HepG2 (cell line): ENCODE data around the gene COA5. TPM values are rescaled to one million over a fixed set of nuclear protein-coding genes. Genes with fewer than 3 reads are reported as not detected.
A peak's percentile ranks its signal among the peaks of the same experiment; 100 is the strongest.

Experiments
- ATF7 ChIP-seq, 2 experiments: fragments of 450-650 bp in 1 of 2; sonication (generic) in 1 of 2; formaldehyde crosslinking in 1 of 2; IDR thresholded peaks; 2 replicates each; pipeline versions ENCODE4 v1.4.0 to v1.6.1; 2016 to 2020; ENCODE audit warnings: antibody characterized with exemption in 1 of 2, mild to moderate bottlenecking in 1 of 2, missing genetic modification reagents in 1 of 2
- E2F5 ChIP-seq: sonication (generic); formaldehyde crosslinking; conservative IDR thresholded peaks from 2 replicates; pipeline ENCODE4 v1.4.0; 2020; ENCODE audit warnings: missing genetic modification reagents
- FOXA3 ChIP-seq: IDR thresholded peaks from 2 replicates; pipeline ENCODE4 v1.6.1; 2016; ENCODE audit warnings: missing genetic modification reagents, missing compliant biosample characterization
- HNRNPK ChIP-seq: fragments of 200-400 bp; formaldehyde crosslinking; IDR thresholded peaks from 2 replicates; pipeline ENCODE4 v1.6.1; 2018; ENCODE audit warnings: low read length, low read depth, moderate library complexity, mild to moderate bottlenecking; ENCODE audit not compliant: poor library complexity, severe bottlenecking
- NCOA2 ChIP-seq: sonication (generic); formaldehyde crosslinking; IDR thresholded peaks from 2 replicates; pipeline ENCODE4 v1.8.0; 2022; ENCODE audit warnings: inconsistent platforms
- NFIB ChIP-seq: sonication (generic); formaldehyde crosslinking; IDR thresholded peaks from 2 replicates; pipeline ENCODE4 v1.9.0; 2021; ENCODE audit warnings: missing genetic modification reagents, mild to moderate bottlenecking, borderline replicate concordance
- NPAS2 ChIP-seq: sonication (generic); formaldehyde crosslinking; IDR thresholded peaks from 2 replicates; pipeline ENCODE4 v1.8.0; 2022; ENCODE audit warnings: mild to moderate bottlenecking, missing genetic modification reagents, borderline replicate concordance
- NR0B2 ChIP-seq: sonication (generic); formaldehyde crosslinking; IDR thresholded peaks from 2 replicates; pipeline ENCODE4 v1.4.0; 2020; ENCODE audit warnings: mild to moderate bottlenecking, missing genetic modification reagents
- RAD21 ChIP-seq: fragments of 450-650 bp; formaldehyde crosslinking; IDR thresholded peaks from 2 replicates; pipeline ENCODE4 v1.5.0; 2020; ENCODE audit warnings: mild to moderate bottlenecking
- RBAK ChIP-seq: sonication (generic); formaldehyde crosslinking; IDR thresholded peaks from 2 replicates; pipeline ENCODE4 v1.5.1; 2020; ENCODE audit warnings: mild to moderate bottlenecking, missing genetic modification reagents
- RCOR2 ChIP-seq: IDR thresholded peaks from 2 replicates; pipeline ENCODE4 v1.6.1; 2016; ENCODE audit warnings: missing biosample characterization, missing genetic modification reagents
- RNF219 ChIP-seq: sonication (generic); formaldehyde crosslinking; IDR thresholded peaks from 2 replicates; pipeline ENCODE4 v1.5.0; 2020; ENCODE audit warnings: mild to moderate bottlenecking, missing genetic modification reagents
- TCF7 ChIP-seq: sonication (generic); IDR thresholded peaks from 2 replicates; pipeline ENCODE4 v1.6.1; 2016; ENCODE audit warnings: antibody characterized with exemption, low read depth
- ZBTB39 ChIP-seq: sonication (generic); formaldehyde crosslinking; IDR thresholded peaks from 2 replicates; pipeline ENCODE4 v1.5.0; 2020; ENCODE audit warnings: missing genetic modification reagents
- ZFP37 ChIP-seq: sonication (generic); formaldehyde crosslinking; IDR thresholded peaks from 2 replicates; pipeline ENCODE4 v1.4.0; 2020; ENCODE audit warnings: missing genetic modification reagents, borderline replicate concordance
- ZFP41 ChIP-seq: sonication (generic); formaldehyde crosslinking; IDR thresholded peaks from 2 replicates; pipeline ENCODE4 v1.4.0; 2020; ENCODE audit warnings: mild to moderate bottlenecking, missing genetic modification reagents, borderline replicate concordance
- ZNF121 ChIP-seq: sonication (generic); formaldehyde crosslinking; IDR thresholded peaks from 2 replicates; pipeline ENCODE4 v1.5.0; 2020; ENCODE audit warnings: mild to moderate bottlenecking, missing genetic modification reagents
- ZNF18 ChIP-seq: sonication (generic); formaldehyde crosslinking; IDR thresholded peaks from 2 replicates; pipeline ENCODE4 v1.8.0; 2022; ENCODE audit warnings: mild to moderate bottlenecking, missing genetic modification reagents; ENCODE audit not compliant: insufficient replicate concordance
- ZNF282 ChIP-seq: fragments of 450-650 bp; IDR thresholded peaks from 2 replicates; pipeline ENCODE4 v1.6.1; 2018; ENCODE audit not compliant: partially characterized antibody
- ZNF382 ChIP-seq: sonication (generic); formaldehyde crosslinking; IDR thresholded peaks from 2 replicates; pipeline ENCODE4 v1.5.0; 2020; ENCODE audit warnings: missing genetic modification reagents, mild to moderate bottlenecking, borderline replicate concordance
- ZNF558 ChIP-seq: sonication (generic); formaldehyde crosslinking; IDR thresholded peaks from 2 replicates; pipeline ENCODE4 v1.9.0; 2022; ENCODE audit warnings: mild to moderate bottlenecking, missing genetic modification reagents, borderline replicate concordance
- polyA plus RNA-seq, 8 experiments: library from polyadenylated mRNA; depleted of rRNA in 3 of 8; stranded (reverse) in 7 of 8; unstranded in 1 of 8; fragments of >200 nt; fragmentation: Illumina TruSeq in 4 of 8; extraction: Trizol in 4 of 8; gene quantifications; 2 replicates each; pipeline versions ENCODE4 v1.2.1 to v1.2.3, GENCODE V29; 2011 to 2016; ENCODE audit warnings: low read depth in 4 of 8, missing spikeins in 1 of 8, mixed read lengths in 1 of 8; ENCODE audit not compliant: insufficient read depth in 1 of 8
- total RNA-seq, 5 experiments: library from RNA; depleted of rRNA; stranded (reverse); fragments of >200 nt; fragmentation: Illumina TruSeq; extraction: Trizol; gene quantifications; 2 replicates each; pipeline ENCODE4 v1.2.3, GENCODE V29; 2016; ENCODE audit warnings: low read depth in 1 of 5

Gene COA5
- total and polyA plus RNA-seq, 2 of the 13 experiments (the other 11 are each of a cell fraction or from before 2014, with no cell fraction given): 43.6 to 64.5 TPM

GRCh38 chr2:98583816-98584618, 24.3 kb downstream of the COA5 start (continued):
- TF ChIP-seq RAD21 (CRISPR knock-in tag): peak; percentile 40
- TF ChIP-seq ZNF558: no peak
- TF ChIP-seq NCOA2 (CRISPR knock-in tag): no peak
- TF ChIP-seq E2F5 (CRISPR knock-in tag): no peak
- TF ChIP-seq NPAS2 (CRISPR knock-in tag): no peak
- peak; percentile 76; the same call in 1 of the 2 replicates for TF ChIP-seq RCOR2 (CRISPR knock-in tag)
- TF ChIP-seq ZNF18 (CRISPR knock-in tag): no peak
- no peak for TF ChIP-seq ZBTB39
- no peak for TF ChIP-seq HNRNPK
- 0 out of 2 replicates have a peak, but pooled peaks have one; percentile 38 for TF ChIP-seq ZFP37 (CRISPR knock-in tag)
- no peak for TF ChIP-seq RNF219
- TF ChIP-seq NR0B2: 0 out of 2 replicates have a peak, but pooled peaks have one; percentile 47
- peak; percentile 27; the same call in 1 of the 2 replicates for TF ChIP-seq ZNF121 (CRISPR knock-in tag)
- TF ChIP-seq NFIB (CRISPR knock-in tag): no peak
- no peak for TF ChIP-seq ATF7 (IDR thresholded peaks at IDR 0.05)
- no peak for TF ChIP-seq ATF7 (CRISPR knock-in tag; IDR thresholded peaks at IDR 0.05)
- TF ChIP-seq ZNF282: no peak
- TF ChIP-seq TCF7: no peak
- peak; percentile 89 for TF ChIP-seq FOXA3 (CRISPR knock-in tag)
- 0 out of 2 replicates have a peak, but pooled peaks have one; percentile 36 for TF ChIP-seq RBAK
- 0 out of 2 replicates have a peak, but pooled peaks have one; percentile 65 for TF ChIP-seq ZFP41 (CRISPR knock-in tag)
- no peak for TF ChIP-seq ZNF382 (CRISPR knock-in tag)
